ENCODE data around the gene TTC13. TPM values are rescaled to one million over a fixed set of nuclear protein-coding genes. Genes with fewer than 3 reads are reported as not detected.

Gene TTC13
- total RNA-seq, 4 donors from 2014 or later, result 24.4 to 43.0 (median 26.1) TPM

GRCh38 chr1:230869500-230869899 lies 109.2 kb downstream of the TTC13 start:
- TF ChIP-seq CTCF (IDR thresholded peaks at IDR 0.05; ENCODE audit: low read depth), result no peak

GRCh38 chr1:230868736-230869385 lies 109.8 kb downstream of the TTC13 start:
- TF ChIP-seq CTCF (IDR thresholded peaks at IDR 0.05; ENCODE audit: low read depth), result no peak

GRCh38 chr1:230867903-230868735 lies 110.5 kb downstream of the TTC13 start, which contains the start of gene C1orf198:
TSS of gene C1orf198 (minus strand) at chr1:230868521. CDS start at chr1:230868512, 9 bp downstream.
- no peak for TF ChIP-seq CTCF (IDR thresholded peaks at IDR 0.05; ENCODE audit: low read depth)

GRCh38 chr1:230867101-230867902 lies 111.4 kb downstream of the TTC13 start:
- no peak for TF ChIP-seq CTCF (IDR thresholded peaks at IDR 0.05; ENCODE audit: low read depth)

- TF ChIP-seq CTCF (IDR thresholded peaks at IDR 0.05; ENCODE audit: low read depth), result no peak
Measured at GRCh38 chr1:230866171-230867070, 112.2 kb downstream of the TTC13 start.

GRCh38 chr1:230865062-230865817 lies 113.4 kb downstream of the TTC13 start:
- no peak for TF ChIP-seq CTCF (IDR thresholded peaks at IDR 0.05; ENCODE audit: low read depth)
